Spleen (tissue), 11 donors: ENCODE data around the gene SYNPO. TPM values are rescaled to one million over a fixed set of nuclear protein-coding genes. Genes with fewer than 3 reads are reported as not detected.
A peak's percentile ranks its signal among the peaks of the same experiment; 100 is the strongest.

Experiments
- DNase-seq: peaks from one replicate; pipeline ENCODE4 v3.0.0-alpha.2; 2020
- H3K27ac ChIP-seq, 8 donors: fragments of 200-600 bp; sonication (generic) in 7 of 8; 1 replicate in 4 of 8; 2 replicates in 4 of 8; pipeline versions ENCODE4 v1.5.0 to v1.8.0; 2016 to 2021; ENCODE audit warnings: inconsistent platforms in 4 of 8, mild to moderate bottlenecking in 4 of 8, moderate library complexity in 1 of 8
- H3K27me3 ChIP-seq, 7 donors: fragments of 200-600 bp; sonication (generic) in 6 of 7; replicated peaks in 1 of 7; 1 replicate in 4 of 7; 2 replicates in 3 of 7; pipeline versions ENCODE4 v1.5.0 to v1.8.0; 2016 to 2021; ENCODE audit warnings: inconsistent platforms in 3 of 7, mild to moderate bottlenecking in 1 of 7
- H3K36me3 ChIP-seq, 6 donors: fragments of 200-600 bp; sonication (generic) in 5 of 6; 1 replicate in 4 of 6; 2 replicates in 2 of 6; pipeline versions ENCODE4 v1.5.0 to v1.8.0; 2016 to 2021; ENCODE audit warnings: inconsistent platforms in 2 of 6
- H3K4me1 ChIP-seq, 6 donors: fragments of 200-600 bp; sonication (generic) in 5 of 6; 1 replicate in 3 of 6; 2 replicates in 3 of 6; pipeline versions ENCODE4 v1.5.0 to v1.8.0; 2016 to 2021; ENCODE audit warnings: inconsistent platforms in 3 of 6
- H3K4me3 ChIP-seq, 8 donors: fragments of 200-600 bp; sonication (generic) in 7 of 8; 1 replicate in 4 of 8; 2 replicates in 4 of 8; pipeline versions ENCODE4 v1.5.0 to v1.8.0; 2016 to 2021; ENCODE audit warnings: inconsistent platforms in 4 of 8, mild to moderate bottlenecking in 4 of 8, moderate library complexity in 2 of 8
- H3K9me3 ChIP-seq, 8 donors: fragments of 200-600 bp; sonication (generic) in 7 of 8; 1 replicate in 4 of 8; 2 replicates in 4 of 8; pipeline versions ENCODE4 v1.5.0 to v1.8.0; 2016 to 2021; ENCODE audit warnings: inconsistent platforms in 4 of 8
- CTCF ChIP-seq, 11 experiments: fragments of 200-600 bp in 7 of 11; fragments of 450-650 bp in 4 of 11; sonication (generic) in 4 of 11; IDR thresholded peaks in 8 of 11; conservative IDR thresholded peaks in 3 of 11; 1 replicate in 7 of 11; 2 replicates in 4 of 11; pipeline versions ENCODE4 v1.4.0 to v1.8.0; 2016 to 2021; ENCODE audit warnings: antibody characterized with exemption in 11 of 11, inconsistent platforms in 4 of 11, mild to moderate bottlenecking in 1 of 11
- POLR2A ChIP-seq, 3 donors: fragments of 450-650 bp; IDR thresholded peaks; one replicate each; pipeline ENCODE4 v1.5.1; 2017; ENCODE audit warnings: antibody characterized with exemption in 3 of 3, mild to moderate bottlenecking in 1 of 3
- POLR2AphosphoS5 ChIP-seq, 3 donors: sonication (generic); formaldehyde crosslinking; IDR thresholded peaks; one replicate each; pipeline ENCODE4 v1.5.1; 2017; ENCODE audit warnings: antibody characterized with exemption in 3 of 3
- WGBS, 5 donors: extraction: QIAGEN DNeasy Blood & Tissue Kit in 3 of 5; methylation state at CpG; one replicate each; pipeline versions ENCODE4 v1.1.5 to v1.1.7; 2013 to 2018; 5-methylcytosine and 5-hydroxymethylcytosine counted together
- intact Hi-C: fragments of 100-400 bp; cut with DNase I; formaldehyde crosslinking; loops from one replicate; pipeline ENCODE4 v1.15.0; 2023; ENCODE audit warnings: low total_unique reads
- polyA plus RNA-seq, 3 donors: library from polyadenylated mRNA; stranded (reverse); fragments of 200-250 nt; gene quantifications; one replicate each; pipeline ENCODE4 v1.2.1, GENCODE V29; 2013
- total RNA-seq, 7 donors: library from RNA; depleted of rRNA in 3 of 7; stranded (reverse); fragments of >200 nt in 3 of 7; fragmentation: NEBNext Ultra II Directional in 4 of 7; extraction: Animal tissue kit (Norgen Biotek cat#: 25700) in 4 of 7; gene quantifications; one replicate each; pipeline versions ENCODE4 v1.1.0 to v1.2.1, GENCODE V29; 2016 to 2021
- donor health status: healthy with polysubstance abuse.
- donor health status: DM: no; HTN: no; CAD: no; lungs with moderate emphysema.
- donor health status: DM: no; HTN: no; CAD: no.
- donor health status: Bipolar disorder and iron deficiency.
- donor health status: healthy.
- donor health status: DM: no; HTN: no; CAD: no.
- donor health status: DM: yes; HTN: yes; CAD: no.

SYNPO gene
- total and polyA plus RNA-seq, 10 donors: 6.9 to 133 (median 45.9) TPM

GRCh38 chr5:150622157-150622556, 18.3 kb upstream of the SYNPO start:
- intact Hi-C loops: no loop called here
- 86 to 100% (median 96%) methylated on average over 2 of the region's 2 CpGs for WGBS, 5 donors
- Histone ChIP-seq H3K4me1 (peaks cover 31 to 80% (median 64%) of the 10 kb centered on the region in 6 donors), H3K36me3 (no peaks in the 10 kb centered on the region), H3K9me3 (no peaks in the 10 kb centered on the region), H3K4me3 (no peak overlapping the region), H3K27ac (no peak overlapping the region), H3K27me3 (peaks cover 0 to 22% (median 0%) of the 10 kb centered on the region in 7 donors)
- DNase-seq: no peak
- TF ChIP-seq POLR2A (IDR thresholded peaks at IDR 0.05): no peak
- TF ChIP-seq CTCF (IDR thresholded peaks at IDR 0.05 in 8 of 11, conservative IDR thresholded peaks at IDR 0.05 in 3 of 11): no peak
- TF ChIP-seq POLR2AphosphoS5 (IDR thresholded peaks at IDR 0.05): no peak

- Histone ChIP-seq H3K4me1 (peaks cover 30 to 80% (median 65%) of the 10 kb centered on the region in 6 donors), H3K27ac (peak overlapping the region in 3 of 8 donors; percentile 85 to 89 (median 88))
- WGBS, 5 donors: 38 to 53% (median 47%) methylated on average over 7 of the region's 7 CpGs
Measured at GRCh38 chr5:150623152-150623877, 17.1 kb upstream of the SYNPO start.

DNA sequence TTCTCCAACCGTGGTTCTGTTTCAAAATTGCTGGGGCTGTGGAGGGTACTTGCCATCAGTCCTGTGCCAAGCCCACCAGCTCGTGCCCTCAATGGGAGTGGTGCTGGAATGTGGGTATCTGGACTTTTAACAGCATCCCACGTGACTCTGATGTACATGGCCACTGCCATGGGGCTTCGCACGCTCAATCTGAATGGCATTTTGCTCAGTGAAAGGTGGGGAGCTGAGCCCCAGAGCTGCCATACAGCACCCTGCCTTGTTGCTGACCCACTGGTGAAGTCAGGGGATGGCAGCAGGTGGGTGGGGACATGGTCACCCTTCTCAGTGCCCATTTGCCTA, 16.6 kb upstream of the SYNPO start:
- intact Hi-C loops: no loop called here
- 48 to 65% (median 61%) methylated on average over 5 of the region's 5 CpGs for WGBS, 5 donors
- no peak for DNase-seq
- no peak for TF ChIP-seq POLR2A (IDR thresholded peaks at IDR 0.05)
- no peak for TF ChIP-seq POLR2AphosphoS5 (IDR thresholded peaks at IDR 0.05)
- TF ChIP-seq CTCF (IDR thresholded peaks at IDR 0.05 in 8 of 11, conservative IDR thresholded peaks at IDR 0.05 in 3 of 11): no peak
- peaks cover 0 to 22% (median 0%) of the 10 kb centered on the region in 7 donors for H3K27me3 ChIP-seq
- no peaks in the 10 kb centered on the region for H3K9me3 ChIP-seq
- H3K36me3 ChIP-seq: no peaks in the 10 kb centered on the region
- peaks cover 24 to 80% (median 63%) of the 10 kb centered on the region in 6 donors for H3K4me1 ChIP-seq
- H3K4me3 ChIP-seq: peak overlapping the region in 4 of 8 donors; percentile 57 to 84 (median 70)
- H3K27ac ChIP-seq: peak overlapping the region in 6 of 8 donors; percentile 81 to 89 (median 86)

More at GRCh38 chr5:150623152-150623877, 17.1 kb upstream of the SYNPO start:
- Histone ChIP-seq H3K4me3 (peak overlapping the region in 1 of 8 donors; percentile 84), H3K9me3 (no peaks in the 10 kb centered on the region), H3K27me3 (peaks cover 0 to 22% (median 0%) of the 10 kb centered on the region in 7 donors), H3K36me3 (no peaks in the 10 kb centered on the region)
- DNase-seq: no peak
- intact Hi-C loops: no loop called here
- TF ChIP-seq CTCF (IDR thresholded peaks at IDR 0.05 in 8 of 11, conservative IDR thresholded peaks at IDR 0.05 in 3 of 11) (no peak), POLR2AphosphoS5 (IDR thresholded peaks at IDR 0.05) (no peak), POLR2A (IDR thresholded peaks at IDR 0.05) (no peak)

- H3K36me3 ChIP-seq: no peaks in the 10 kb centered on the region
- peaks cover 0 to 22% (median 0%) of the 10 kb centered on the region in 7 donors for H3K27me3 ChIP-seq
- TF ChIP-seq POLR2AphosphoS5 (IDR thresholded peaks at IDR 0.05) (no peak), CTCF (IDR thresholded peaks at IDR 0.05 in 8 of 11, conservative IDR thresholded peaks at IDR 0.05 in 3 of 11) (no peak), POLR2A (IDR thresholded peaks at IDR 0.05) (no peak)
- 4 to 30% (median 6%) methylated on average over 9 to 74 of the region's 74 CpGs for WGBS, 5 donors
- H3K27ac ChIP-seq: peak overlapping the region; percentile 72 to 89 (median 85)
- H3K9me3 ChIP-seq: no peaks in the 10 kb centered on the region
- peak overlapping the region; percentile 55 to 84 (median 64) for H3K4me3 ChIP-seq
- H3K4me1 ChIP-seq: peaks cover 24 to 79% (median 63%) of the 10 kb centered on the region in 6 donors
- no peak for DNase-seq
- intact Hi-C loops: no loop called here
Measured at GRCh38 chr5:150624334-150625163, 15.9 kb upstream of the SYNPO start.
